Right forelimb (tissue), 1 donor: ENCODE results near the gene IREB2.
"Not testable (repeated sequence)": the region's sequence is repeated elsewhere in the genome, so short reads cannot be mapped to it uniquely, and the experiment has no call there.

ENCODE experiments used
- DNase-seq: peaks from one replicate; pipeline ENCODE4 v3.0.0-alpha.2; 2018

IREB2 gene

GRCh38 chr15:78437762-78438618 is at the start of gene IREB2:
Gene IREB2, plus strand, starts transcription at chr15:78438216. Its CDS starts 122 bp downstream, at chr15:78438338.
- DNase-seq, result peak; percentile 99

- no peak for DNase-seq
Observed at GRCh38 chr15:78388865-78389264, 49.2 kb upstream of the IREB2 start.

DNA sequence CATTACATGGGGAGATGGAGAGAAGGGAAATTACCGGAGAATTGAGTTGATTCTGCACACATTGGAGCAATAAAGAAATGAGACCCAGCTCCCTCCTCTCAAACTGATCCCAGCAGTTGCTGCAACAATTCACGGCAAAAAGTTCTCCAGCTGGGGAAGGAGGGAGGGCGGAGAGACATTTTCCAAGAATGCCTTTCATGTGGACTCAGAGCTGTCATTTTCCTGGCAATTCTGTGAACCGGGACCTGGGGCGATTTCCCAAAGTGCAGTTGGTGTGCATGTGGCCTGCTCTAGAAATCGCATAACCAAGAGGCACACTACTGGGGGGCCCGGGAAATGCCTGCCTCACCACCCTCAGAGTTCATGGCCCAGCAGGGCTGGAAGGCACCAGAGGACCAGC is 48.7 kb upstream of the IREB2 start:
- DNase-seq, result peak; percentile 83

GRCh38 chr15:78389738-78390137 is 48.3 kb upstream of the IREB2 start:
- no peak for DNase-seq

GRCh38 chr15:78390242-78390641 is 47.8 kb upstream of the IREB2 start:
- no peak for DNase-seq

DNA sequence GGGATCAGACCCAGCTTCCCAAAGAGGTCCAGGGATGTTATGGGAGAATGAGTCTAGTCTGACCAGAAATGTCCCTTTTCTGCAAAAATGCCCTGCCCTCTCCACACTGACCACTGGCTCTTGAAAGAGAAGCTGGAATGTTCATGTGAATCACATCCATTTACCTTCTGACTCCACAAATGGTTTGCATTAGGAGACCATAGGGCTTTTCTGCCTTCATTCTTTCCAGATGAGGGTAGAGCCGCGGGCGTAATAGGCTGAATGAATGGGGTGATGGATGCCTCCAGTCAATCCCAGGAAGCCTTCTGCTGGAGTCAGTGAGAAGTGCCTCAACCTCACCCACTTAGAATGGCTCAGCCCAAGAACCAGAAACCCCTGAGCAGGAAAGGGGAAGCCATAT is 47.2 kb upstream of the IREB2 start:
- no peak for DNase-seq

- no peak for DNase-seq
Observed at GRCh38 chr15:78391781-78392180, 46.2 kb upstream of the IREB2 start.

DNA sequence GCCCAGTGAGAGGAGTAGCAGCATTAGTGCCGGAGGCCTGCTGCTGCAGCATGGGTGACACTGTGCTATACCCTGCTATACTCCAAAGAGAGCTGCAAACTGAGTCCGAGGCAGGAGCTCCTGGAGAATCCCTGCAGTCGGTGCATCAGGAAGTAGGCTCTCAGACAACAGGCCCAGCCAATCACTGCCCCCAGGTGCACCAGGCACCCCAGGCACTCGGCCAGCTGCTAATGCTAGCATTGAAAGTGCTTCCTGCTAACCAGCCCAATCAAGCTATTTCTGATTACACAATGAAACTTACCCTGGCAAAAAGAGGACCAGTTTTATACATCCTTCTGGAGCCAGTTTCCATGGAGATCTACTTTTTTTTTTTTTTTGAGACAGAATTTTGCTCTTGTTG is 45.6 kb upstream of the IREB2 start:
- DNase-seq, result no peak

- DNase-seq, result no peak
Observed at GRCh38 chr15:78393137-78393536, 44.9 kb upstream of the IREB2 start.

DNA sequence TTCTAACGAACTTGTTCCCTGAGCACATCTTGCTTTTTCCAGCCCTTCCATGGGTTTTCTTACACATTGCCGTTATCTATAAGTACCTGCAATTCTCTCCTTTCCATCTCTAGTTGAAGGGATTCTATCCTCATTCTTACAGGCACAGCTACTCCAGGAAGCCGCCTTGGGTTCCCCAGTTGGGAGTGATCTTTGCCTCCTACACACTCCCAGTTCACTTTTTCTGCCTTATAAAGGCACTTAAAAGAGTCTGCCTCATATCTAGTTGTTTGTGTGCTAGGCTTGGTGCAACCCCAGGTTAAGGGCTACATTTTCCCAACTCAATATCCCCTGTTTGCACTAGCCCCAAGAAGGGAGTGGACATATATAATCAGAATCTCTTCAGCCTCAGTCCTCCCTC is 44.0 kb upstream of the IREB2 start:
- no peak for DNase-seq

- DNase-seq, result peak; percentile 84
Observed at GRCh38 chr15:78394981-78395616, 42.9 kb upstream of the IREB2 start.

DNA sequence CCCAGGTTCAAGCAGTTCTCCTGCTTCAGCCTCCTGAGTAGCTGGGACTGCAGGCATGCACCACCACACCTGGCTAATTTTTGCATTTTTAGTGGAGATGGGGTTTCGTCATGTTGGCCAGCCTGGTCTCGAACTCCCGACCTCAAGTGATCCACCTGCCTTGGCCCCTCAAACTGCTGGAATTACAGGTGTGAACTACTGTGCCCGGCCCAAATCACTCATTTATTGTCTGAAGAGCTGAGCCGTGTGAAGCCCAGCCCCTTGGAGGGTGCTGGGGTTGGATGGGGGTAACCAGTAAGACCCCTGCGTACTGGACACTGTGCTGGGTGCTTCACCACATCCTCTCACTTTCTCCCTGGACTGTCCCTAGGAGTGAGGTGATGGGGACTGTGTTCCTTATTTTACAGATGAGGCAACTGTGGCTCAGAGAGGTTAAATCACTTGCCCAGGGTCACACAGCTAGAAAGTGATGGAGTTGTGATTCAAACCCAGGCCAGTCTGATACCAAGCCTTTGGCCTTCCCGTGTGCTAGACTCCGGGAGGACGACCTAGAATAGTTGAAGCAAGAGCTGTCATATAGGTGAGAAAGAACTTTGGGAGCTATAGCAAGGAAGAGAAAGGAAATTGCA is 41.7 kb upstream of the IREB2 start:
- DNase-seq, result no peak

- no peak for DNase-seq
Observed at GRCh38 chr15:78396976-78397375, 41.0 kb upstream of the IREB2 start.

- DNase-seq, result no peak
Observed at GRCh38 chr15:78397382-78397781, 40.6 kb upstream of the IREB2 start.

- no peak for DNase-seq
Observed at GRCh38 chr15:78398076-78398825, 39.8 kb upstream of the IREB2 start.

DNA sequence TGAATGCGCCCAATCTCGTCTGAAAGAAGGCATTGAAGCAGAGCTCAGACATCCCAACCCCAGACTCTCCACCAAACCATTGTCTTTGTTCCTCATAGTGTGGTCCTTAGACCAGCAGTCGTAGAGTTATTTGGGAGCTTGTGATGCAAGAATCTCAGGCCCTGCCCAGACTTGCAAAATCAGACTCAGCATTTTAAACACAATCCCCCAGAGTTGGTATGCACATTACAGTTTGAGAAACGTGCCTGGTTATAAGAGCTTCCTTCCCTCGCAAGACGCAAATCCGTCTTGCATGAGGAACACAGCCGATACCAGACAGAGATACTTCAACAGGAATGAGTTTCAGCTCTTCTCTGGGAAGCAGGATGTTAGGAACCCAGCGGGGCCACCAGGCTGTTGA is 38.9 kb upstream of the IREB2 start:
- DNase-seq, result no peak

DNA sequence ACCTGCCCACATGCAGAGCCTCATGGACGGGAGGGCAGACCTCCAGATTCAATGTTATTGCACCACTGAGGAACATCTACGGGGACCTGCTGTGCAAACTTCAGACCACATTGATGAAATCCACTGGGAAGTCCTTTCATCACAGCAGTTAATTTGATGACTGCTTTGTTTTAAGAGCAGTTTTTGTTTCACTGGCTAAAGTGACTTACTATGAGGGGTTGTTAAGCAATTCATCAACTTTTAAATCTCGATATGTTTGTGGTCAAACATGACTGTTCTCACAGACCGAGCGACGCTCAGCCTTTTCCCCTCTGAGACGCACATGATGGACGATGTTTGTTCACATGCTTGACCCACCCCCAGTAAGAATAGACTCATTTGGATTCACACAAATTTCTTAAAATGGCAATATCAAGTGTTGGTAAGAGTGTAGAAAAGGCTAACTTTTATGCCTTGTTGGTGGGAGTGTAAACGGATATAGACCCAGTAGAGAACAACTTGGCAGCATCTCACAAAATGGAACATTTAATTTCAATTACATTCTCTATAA is 35.9 kb upstream of the IREB2 start:
- peak; percentile 19 for DNase-seq

GRCh38 chr15:78404125-78404524 is 33.9 kb upstream of the IREB2 start:
- no peak for DNase-seq

GRCh38 chr15:78404796-78405195 is 33.2 kb upstream of the IREB2 start:
- DNase-seq, result not testable (repeated sequence)

DNA sequence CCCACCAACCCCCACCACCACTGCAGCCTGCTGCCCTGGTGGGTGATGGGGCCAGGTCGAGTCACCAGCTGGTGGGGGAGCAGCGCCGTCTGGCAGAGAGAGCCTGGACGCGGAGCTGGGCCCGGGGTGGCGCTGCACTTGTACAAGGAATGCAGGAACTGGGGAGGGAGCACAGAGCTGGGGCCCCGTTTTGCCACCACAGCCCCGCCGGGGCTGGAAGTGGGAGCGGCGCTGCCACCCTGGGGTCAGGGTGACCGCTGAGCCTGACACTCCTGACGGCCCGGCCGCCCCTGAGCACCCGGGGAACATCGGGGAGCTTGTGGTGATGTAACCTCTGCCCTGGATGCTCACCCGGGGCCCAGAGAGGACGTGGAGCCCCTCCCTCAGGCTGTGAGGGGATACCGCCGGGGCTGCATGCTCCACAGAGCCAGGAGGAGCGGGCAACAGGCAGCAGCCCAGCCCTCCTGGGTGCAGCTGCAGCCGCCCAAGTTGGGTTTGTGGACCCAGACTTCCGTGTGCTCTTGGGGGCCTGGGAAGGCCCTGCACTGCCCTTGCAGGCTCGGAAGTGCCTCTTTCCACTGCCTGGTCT is 32.6 kb upstream of the IREB2 start:
- no peak for DNase-seq

DNA sequence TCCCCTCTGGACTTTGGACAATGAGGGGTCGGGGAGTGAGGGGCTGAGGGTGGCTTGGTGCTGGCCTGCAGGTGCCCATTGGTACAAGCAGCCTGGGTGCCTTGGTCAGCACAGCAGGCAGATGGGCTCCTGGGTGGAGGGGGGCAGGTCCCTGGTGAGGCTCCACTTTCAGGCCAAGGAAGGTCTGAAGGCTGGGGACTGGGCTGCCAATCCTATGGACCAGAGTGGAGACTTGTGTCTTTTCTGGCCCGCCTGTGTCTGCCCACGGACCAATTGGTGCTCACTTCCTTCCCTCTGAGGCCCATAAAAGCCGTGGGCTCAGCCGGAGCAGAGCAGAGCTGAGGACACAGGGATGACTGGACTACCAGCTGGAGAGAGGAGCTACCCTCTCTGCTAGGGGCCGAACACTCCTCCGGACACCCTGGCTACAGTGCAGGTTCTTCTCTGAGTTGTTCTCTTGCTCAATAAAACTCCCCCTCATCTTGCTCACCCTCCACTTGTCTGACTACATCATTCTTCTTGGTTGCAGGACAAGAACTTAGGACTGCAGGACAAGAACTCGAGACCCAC is 31.9 kb upstream of the IREB2 start:
- DNase-seq, result no peak
